Stomach (tissue), 9 donors: ENCODE data around the gene CLEC19A. TPM values are rescaled to one million over a fixed set of nuclear protein-coding genes. Genes with fewer than 3 reads are reported as not detected.
A peak's percentile ranks its signal among the peaks of the same experiment; 100 is the strongest.

ENCODE experiments used
- DNase-seq, 2 donors: peaks; one replicate each; pipeline versions ENCODE4 v3.0.0 to v3.0.0-alpha.2; 2013 to 2019
- H3K27ac ChIP-seq, 5 donors: fragments of 200-600 bp in 4 of 5; sonication (generic) in 4 of 5; one replicate each; pipeline ENCODE4 v1.5.1; 2013 to 2019; ENCODE audit warnings: mild to moderate bottlenecking in 1 of 5, moderate library complexity in 1 of 5
- H3K27me3 ChIP-seq, 3 donors: fragments of 200-600 bp; sonication (generic); one replicate each; pipeline ENCODE4 v1.5.1; 2017 to 2019; ENCODE audit warnings: mixed run types in 1 of 3
- H3K36me3 ChIP-seq, 4 donors: fragments of 200-600 bp; sonication (generic); 1 replicate in 3 of 4; 2 replicates in 1 of 4; pipeline ENCODE4 v1.5.1; 2016 to 2019
- H3K4me1 ChIP-seq, 4 donors: fragments of 200-600 bp; sonication (generic); one replicate each; pipeline ENCODE4 v1.5.1; 2016 to 2019
- H3K4me3 ChIP-seq, 4 donors: fragments of 200-600 bp; sonication (generic) in 3 of 4; one replicate each; pipeline ENCODE4 v1.5.1; 2016 to 2019; ENCODE audit warnings: mild to moderate bottlenecking in 1 of 4
- H3K9me3 ChIP-seq, 4 donors: fragments of 200-600 bp; sonication (generic); one replicate each; pipeline ENCODE4 v1.5.1; 2016 to 2019
- CTCF ChIP-seq, 7 experiments: fragments of 450-650 bp in 4 of 7; fragments of 200-600 bp in 3 of 7; sonication (generic) in 3 of 7; IDR thresholded peaks; one replicate each; pipeline ENCODE4 v1.5.1; 2016 to 2019; ENCODE audit warnings: antibody characterized with exemption in 7 of 7, control low read depth in 2 of 7, mild to moderate bottlenecking in 1 of 7
- EP300 ChIP-seq: sonication (generic); formaldehyde crosslinking; IDR thresholded peaks from one replicate; pipeline ENCODE4 v1.6.1; 2017; ENCODE audit warnings: antibody characterized with exemption
- POLR2A ChIP-seq, 4 donors: fragments of 450-650 bp; IDR thresholded peaks; one replicate each; pipeline ENCODE4 v1.6.1; 2016; ENCODE audit warnings: antibody characterized with exemption in 4 of 4, control low read depth in 2 of 4, mild to moderate bottlenecking in 1 of 4, moderate library complexity in 1 of 4
- POLR2AphosphoS5 ChIP-seq, 3 donors: sonication (generic); formaldehyde crosslinking; IDR thresholded peaks; one replicate each; pipeline ENCODE4 v1.6.1; 2016; ENCODE audit warnings: antibody characterized with exemption in 3 of 3
- WGBS, 5 donors: extraction: QIAGEN DNeasy Blood & Tissue Kit in 3 of 5; methylation state at CpG; one replicate each; pipeline versions ENCODE4 v1.1.5 to v1.1.7; 2013 to 2018; 5-methylcytosine and 5-hydroxymethylcytosine counted together
- intact Hi-C: fragments of 100-400 bp; cut with DNase I; formaldehyde crosslinking; loops from one replicate; pipeline ENCODE4 v1.15.1; 2023; ENCODE audit warnings: low total_unique reads
- polyA plus RNA-seq, 3 donors: library from polyadenylated mRNA; stranded (reverse); fragments of 200-250 nt; gene quantifications; one replicate each; pipeline ENCODE4 v1.2.3, GENCODE V29; 2013
- total RNA-seq, 5 donors: library from RNA; depleted of rRNA; stranded (reverse); fragments of >200 nt; gene quantifications; one replicate each; pipeline versions ENCODE4 v1.1.0 to v1.2.3, GENCODE V29; 2014 to 2016
- donor health status: healthy with polysubstance abuse.
- donor health status: Bipolar disorder and iron deficiency.
- donor health status: healthy.

CLEC19A gene
- total and polyA plus RNA-seq, 8 donors, result 0.37 TPM; not detected in 7

GRCh38 chr16:19274165-19274797 is 11.2 kb upstream of the CLEC19A start:
- H3K36me3 ChIP-seq, result no peaks in the 10 kb centered on the region
- H3K27ac ChIP-seq, result no peak overlapping the region
- H3K27me3 ChIP-seq, result no peaks in the 10 kb centered on the region
- no peaks in the 10 kb centered on the region for H3K9me3 ChIP-seq
- no peaks in the 10 kb centered on the region for H3K4me1 ChIP-seq
- no peak for TF ChIP-seq EP300
- TF ChIP-seq CTCF (IDR thresholded peaks at IDR 0.05), result no peak
- no peak for TF ChIP-seq POLR2A (IDR thresholded peaks at IDR 0.05)
- TF ChIP-seq POLR2AphosphoS5 (IDR thresholded peaks at IDR 0.05), result peak in 1 of 3 donors; percentile 26
- intact Hi-C loops, result no loop called here
- H3K4me3 ChIP-seq, result no peak overlapping the region
- peak; percentile 10 to 58 for DNase-seq
- WGBS, 5 donors, result 38 to 64% (median 52%) methylated on average over 1 of the region's 1 CpG

- 90 to 96% (median 94%) methylated on average over 2 of the region's 2 CpGs for WGBS, 5 donors
- Histone ChIP-seq H3K9me3 (no peaks in the 10 kb centered on the region), H3K4me3 (no peak overlapping the region), H3K36me3 (no peaks in the 10 kb centered on the region), H3K27ac (no peak overlapping the region), H3K4me1 (no peaks in the 10 kb centered on the region), H3K27me3 (no peaks in the 10 kb centered on the region)
- TF ChIP-seq POLR2AphosphoS5 (IDR thresholded peaks at IDR 0.05) (no peak), POLR2A (IDR thresholded peaks at IDR 0.05) (no peak), EP300 (no peak), CTCF (IDR thresholded peaks at IDR 0.05) (no peak)
- no peak for DNase-seq
- intact Hi-C loops, result no loop called here
Measured at GRCh38 chr16:19278403-19278802, 7.1 kb upstream of the CLEC19A start.

- no peak overlapping the region for H3K27ac ChIP-seq
- DNase-seq, result peak in 1 of 2 donors; percentile 18
- no peaks in the 10 kb centered on the region for H3K27me3 ChIP-seq
- peaks cover 0 to 16% (median 0%) of the 10 kb centered on the region in 4 donors for H3K4me1 ChIP-seq
- 65 to 92% (median 88%) methylated on average over 2 of the region's 2 CpGs for WGBS, 5 donors
- no peaks in the 10 kb centered on the region for H3K9me3 ChIP-seq
- intact Hi-C loops, result no loop called here
- H3K36me3 ChIP-seq, result no peaks in the 10 kb centered on the region
- no peak overlapping the region for H3K4me3 ChIP-seq
- no peak for TF ChIP-seq POLR2AphosphoS5 (IDR thresholded peaks at IDR 0.05)
- TF ChIP-seq CTCF (IDR thresholded peaks at IDR 0.05), result no peak
- no peak for TF ChIP-seq EP300
- no peak for TF ChIP-seq POLR2A (IDR thresholded peaks at IDR 0.05)
Measured at GRCh38 chr16:19281246-19281645, 4.3 kb upstream of the CLEC19A start.

- no peaks in the 10 kb centered on the region for H3K9me3 ChIP-seq
- no peaks in the 10 kb centered on the region for H3K27me3 ChIP-seq
- intact Hi-C loops, result no loop called here
- H3K36me3 ChIP-seq, result no peaks in the 10 kb centered on the region
- 23 to 58% (median 43%) methylated on average over 3 of the region's 3 CpGs for WGBS, 5 donors
- H3K4me1 ChIP-seq, result peaks cover 0 to 16% (median 0%) of the 10 kb centered on the region in 4 donors
- no peak for DNase-seq
- H3K4me3 ChIP-seq, result no peak overlapping the region
- H3K27ac ChIP-seq, result no peak overlapping the region
- no peak for TF ChIP-seq POLR2AphosphoS5 (IDR thresholded peaks at IDR 0.05)
- no peak for TF ChIP-seq EP300
- no peak for TF ChIP-seq POLR2A (IDR thresholded peaks at IDR 0.05)
- TF ChIP-seq CTCF (IDR thresholded peaks at IDR 0.05), result no peak
Measured at GRCh38 chr16:19282101-19282500, 3.4 kb upstream of the CLEC19A start.
